OCI-LY3 (cell line): ENCODE results near the gene HSPA12B.

Experiments
- H2AFZ ChIP-seq: fragments of 200-600, 300-600 bp; shearing (Covaris generic); 2 replicates; pipeline ENCODE4 v1.6.0; 2014; ENCODE audit warnings: antibody characterized with exemption, low read depth, low read length
- H3K27ac ChIP-seq: fragments of 200-600, 300-600 bp; sonication (generic); 2 replicates; pipeline ENCODE4 v1.5.1; 2014; ENCODE audit warnings: mild to moderate bottlenecking, low read length, moderate library complexity, mixed read lengths
- H3K27me3 ChIP-seq: fragments of 200-600, 300-600 bp; sonication (generic); 2 replicates; pipeline ENCODE4 v1.6.1; 2014; ENCODE audit warnings: low read depth, low read length, mixed read lengths
- H3K36me3 ChIP-seq: fragments of 200-600, 300-600 bp; sonication (generic); replicated peaks from 2 replicates; pipeline ENCODE3; 2014; ENCODE audit warnings: low read depth, low read length, mixed read lengths
- H3K4me1 ChIP-seq: fragments of 300-600, 200-600 bp; sonication (generic); 2 replicates; pipeline ENCODE4 v1.6.1; 2014; ENCODE audit warnings: low read length, mixed read lengths
- H3K4me2 ChIP-seq: fragments of 200-600, 300-600 bp; sonication (generic); 2 replicates; pipeline ENCODE4 v1.6.1; 2014; ENCODE audit warnings: low read length, mixed read lengths
- H3K4me3 ChIP-seq: fragments of 300-600, 200-600 bp; sonication (generic); 2 replicates; pipeline ENCODE4 v1.5.1; 2014; ENCODE audit warnings: antibody characterized with exemption, mild to moderate bottlenecking, low read length, moderate library complexity
- H3K79me2 ChIP-seq: fragments of 300-600, 200-600 bp; shearing (Covaris generic); 2 replicates; pipeline ENCODE4 v1.6.1; 2014; ENCODE audit warnings: mild to moderate bottlenecking, low read length, mixed read lengths
- H3K9ac ChIP-seq: fragments of 300-600, 200-600 bp; shearing (Covaris generic); 2 replicates; pipeline ENCODE4 v1.6.0; 2014; ENCODE audit warnings: mild to moderate bottlenecking, low read length, moderate library complexity
- H3K9me3 ChIP-seq: fragments of 200-600, 300-600 bp; shearing (Covaris generic); 2 replicates; pipeline ENCODE4 v1.6.1; 2014; ENCODE audit warnings: low read length, mixed read lengths; ENCODE audit not compliant: insufficient read depth
- H4K20me1 ChIP-seq: fragments of 200-600, 300-600 bp; sonication (generic); 2 replicates; pipeline ENCODE4 v1.6.1; 2016; ENCODE audit warnings: low read length, mixed read lengths; ENCODE audit not compliant: insufficient read depth
- CTCF ChIP-seq: fragments of 200-600, 300-600 bp; sonication (generic); IDR thresholded peaks from 2 replicates; pipeline ENCODE4 v1.5.1; 2014; ENCODE audit warnings: antibody characterized with exemption, low read length, low read depth
- EZH2phosphoT487 ChIP-seq: fragments of 200-600 bp; shearing (Covaris generic); IDR thresholded peaks from 2 replicates; pipeline ENCODE4 v1.6.1; 2018; ENCODE audit warnings: antibody characterized with exemption, mixed run types, low read depth

HSPA12B gene

GRCh38 chr20:3686867-3687321 is 45.6 kb upstream of the HSPA12B start:
- H3K36me3 ChIP-seq = no peaks in the 10 kb centered on the region
- no peak overlapping the region for H3K9ac ChIP-seq
- no peaks in the 10 kb centered on the region for H3K9me3 ChIP-seq
- H3K27me3 ChIP-seq = 0 out of 2 replicates have a peak, but pooled peaks cover 3% of the 10 kb centered on the region
- H4K20me1 ChIP-seq = no peaks in the 10 kb centered on the region
- TF ChIP-seq CTCF = no peak
- no peak for TF ChIP-seq EZH2phosphoT487
- no peak overlapping the region for H3K4me3 ChIP-seq
- H2AFZ ChIP-seq = no peak overlapping the region
- H3K4me1 ChIP-seq = peaks cover 3% of the 10 kb centered on the region; the same call in 1 of the 2 replicates
- H3K79me2 ChIP-seq = no peaks in the 10 kb centered on the region
- H3K27ac ChIP-seq = no peak overlapping the region
- H3K4me2 ChIP-seq = no peak overlapping the region

- Histone ChIP-seq H3K27ac (no peak overlapping the region), H3K36me3 (no peaks in the 10 kb centered on the region), H2AFZ (no peak overlapping the region), H3K4me1 (peaks cover 3% of the 10 kb centered on the region; the same call in 1 of the 2 replicates), H3K9me3 (no peaks in the 10 kb centered on the region), H3K4me3 (no peak overlapping the region), H3K27me3 (0 out of 2 replicates have a peak, but pooled peaks cover 3% of the 10 kb centered on the region), H3K79me2 (no peaks in the 10 kb centered on the region), H3K9ac (no peak overlapping the region), H3K4me2 (no peak overlapping the region), H4K20me1 (no peaks in the 10 kb centered on the region)
- TF ChIP-seq EZH2phosphoT487 = no peak
- no peak for TF ChIP-seq CTCF
Measured at GRCh38 chr20:3687655-3688054, 44.8 kb upstream of the HSPA12B start.

- no peak for TF ChIP-seq CTCF
- no peak for TF ChIP-seq EZH2phosphoT487
- H3K36me3 ChIP-seq = no peaks in the 10 kb centered on the region
Measured at GRCh38 chr20:3689978-3690377, 42.5 kb upstream of the HSPA12B start.

GRCh38 chr20:3690413-3690812 is 42.1 kb upstream of the HSPA12B start:
- H3K79me2 ChIP-seq = no peaks in the 10 kb centered on the region
- H3K27ac ChIP-seq = no peak overlapping the region
- H4K20me1 ChIP-seq = no peaks in the 10 kb centered on the region
- no peak overlapping the region for H3K4me3 ChIP-seq
- TF ChIP-seq CTCF (no peak), EZH2phosphoT487 (no peak)
- H3K4me2 ChIP-seq = no peak overlapping the region
- no peaks in the 10 kb centered on the region for H3K9me3 ChIP-seq
- no peak overlapping the region for H3K9ac ChIP-seq
- no peaks in the 10 kb centered on the region for H3K27me3 ChIP-seq
- H3K36me3 ChIP-seq = no peaks in the 10 kb centered on the region
- H3K4me1 ChIP-seq = peaks cover 3% of the 10 kb centered on the region; the same call in 1 of the 2 replicates
- H2AFZ ChIP-seq = no peak overlapping the region

More at GRCh38 chr20:3689978-3690377, 42.5 kb upstream of the HSPA12B start:
- Histone ChIP-seq H4K20me1 (no peaks in the 10 kb centered on the region), H3K27me3 (no peaks in the 10 kb centered on the region), H3K4me2 (no peak overlapping the region), H3K9me3 (no peaks in the 10 kb centered on the region), H3K27ac (no peak overlapping the region), H2AFZ (no peak overlapping the region), H3K9ac (no peak overlapping the region), H3K4me3 (no peak overlapping the region), H3K4me1 (peaks cover 3% of the 10 kb centered on the region; the same call in 1 of the 2 replicates), H3K79me2 (no peaks in the 10 kb centered on the region)
